ENCODE data around the gene TCERG1L.

The TCERG1L gene

DNA sequence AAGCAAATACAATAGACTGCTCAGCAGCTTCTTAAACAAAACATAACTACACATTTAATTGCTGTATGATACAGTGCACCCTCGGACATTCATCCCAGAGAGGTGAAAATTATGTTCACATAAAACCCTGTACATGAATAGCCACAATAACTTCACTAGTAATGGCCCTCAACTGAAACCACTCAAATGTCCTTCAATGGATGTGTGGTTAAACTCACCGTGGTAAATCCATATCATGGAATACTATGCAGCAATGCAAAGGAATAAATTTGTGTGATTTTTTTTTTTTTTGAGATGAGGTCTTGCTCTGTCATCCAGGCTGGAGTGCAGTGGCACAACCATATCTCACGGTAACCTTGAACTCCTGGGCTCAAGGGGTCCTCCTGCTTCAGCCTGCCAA is 252.7 kb downstream of the TCERG1L start:
- Histone ChIP-seq H3K4me1 (ENCODE audit: low read depth, poor library complexity, severe bottlenecking) (no peaks in the 10 kb centered on the region), H3K4me2 (no peak overlapping the region), H2AFZ (ENCODE audit: low read depth) (no peak overlapping the region), H3K4me3 (IDR thresholded peaks at IDR 0.05; ENCODE audit: insufficient read depth, low read depth, low read length) (no peak overlapping the region), H3K27me3 (ENCODE audit: insufficient read depth, low read depth) (no peaks in the 10 kb centered on the region), H3K36me3 (ENCODE audit: insufficient read depth) (no peaks in the 10 kb centered on the region), H3K27ac (no peak overlapping the region), H3K9ac (no peak overlapping the region), H3K79me2 (ENCODE audit: insufficient read depth, low read depth) (no peaks in the 10 kb centered on the region), H4K20me1 (ENCODE audit: insufficient read depth) (no peaks in the 10 kb centered on the region)
- TF ChIP-seq, protein P1, sequence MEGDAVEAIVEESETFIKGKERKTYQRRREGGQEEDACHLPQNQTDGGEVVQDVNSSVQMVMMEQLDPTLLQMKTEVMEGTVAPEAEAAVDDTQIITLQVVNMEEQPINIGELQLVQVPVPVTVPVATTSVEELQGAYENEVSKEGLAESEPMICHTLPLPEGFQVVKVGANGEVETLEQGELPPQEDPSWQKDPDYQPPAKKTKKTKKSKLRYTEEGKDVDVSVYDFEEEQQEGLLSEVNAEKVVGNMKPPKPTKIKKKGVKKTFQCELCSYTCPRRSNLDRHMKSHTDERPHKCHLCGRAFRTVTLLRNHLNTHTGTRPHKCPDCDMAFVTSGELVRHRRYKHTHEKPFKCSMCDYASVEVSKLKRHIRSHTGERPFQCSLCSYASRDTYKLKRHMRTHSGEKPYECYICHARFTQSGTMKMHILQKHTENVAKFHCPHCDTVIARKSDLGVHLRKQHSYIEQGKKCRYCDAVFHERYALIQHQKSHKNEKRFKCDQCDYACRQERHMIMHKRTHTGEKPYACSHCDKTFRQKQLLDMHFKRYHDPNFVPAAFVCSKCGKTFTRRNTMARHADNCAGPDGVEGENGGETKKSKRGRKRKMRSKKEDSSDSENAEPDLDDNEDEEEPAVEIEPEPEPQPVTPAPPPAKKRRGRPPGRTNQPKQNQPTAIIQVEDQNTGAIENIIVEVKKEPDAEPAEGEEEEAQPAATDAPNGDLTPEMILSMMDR (conservative IDR thresholded peaks at IDR 0.05; ENCODE audit: low read depth, low read length) = no peak

DNA sequence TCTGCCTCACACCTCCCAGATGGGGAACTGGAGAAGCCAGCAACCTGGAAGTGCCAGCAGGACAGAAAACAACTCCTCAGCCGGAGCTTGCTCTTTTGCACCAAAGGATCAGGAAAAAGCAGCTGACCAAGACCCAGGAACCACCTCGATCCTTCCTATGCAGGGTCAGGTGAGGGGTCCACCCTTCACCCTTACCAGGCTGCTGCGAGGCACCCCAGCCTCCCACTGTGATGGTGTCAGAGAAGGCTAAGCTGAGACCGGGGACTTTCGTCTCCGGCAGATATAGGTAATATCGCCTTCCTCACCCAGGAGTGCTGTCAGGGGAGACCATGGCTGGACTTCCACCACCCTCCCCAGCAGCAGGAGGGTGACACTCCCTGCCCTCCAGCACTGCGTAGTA is 254.7 kb downstream of the TCERG1L start:
- no peak overlapping the region for H3K4me3 ChIP-seq (IDR thresholded peaks at IDR 0.05; ENCODE audit: insufficient read depth, low read depth, low read length)
- H3K4me1 ChIP-seq (ENCODE audit: low read depth, poor library complexity, severe bottlenecking) = no peaks in the 10 kb centered on the region
- no peak overlapping the region for H3K4me2 ChIP-seq
- H3K9ac ChIP-seq = no peak overlapping the region
- no peak overlapping the region for H3K27ac ChIP-seq
- TF ChIP-seq, protein P1 (conservative IDR thresholded peaks at IDR 0.05; ENCODE audit: low read depth, low read length) = no peak
- no peaks in the 10 kb centered on the region for H3K36me3 ChIP-seq (ENCODE audit: insufficient read depth)
- no peak overlapping the region for H2AFZ ChIP-seq (ENCODE audit: low read depth)
- no peaks in the 10 kb centered on the region for H3K79me2 ChIP-seq (ENCODE audit: insufficient read depth, low read depth)
- no peaks in the 10 kb centered on the region for H3K27me3 ChIP-seq (ENCODE audit: insufficient read depth, low read depth)
- no peaks in the 10 kb centered on the region for H4K20me1 ChIP-seq (ENCODE audit: insufficient read depth)

DNA sequence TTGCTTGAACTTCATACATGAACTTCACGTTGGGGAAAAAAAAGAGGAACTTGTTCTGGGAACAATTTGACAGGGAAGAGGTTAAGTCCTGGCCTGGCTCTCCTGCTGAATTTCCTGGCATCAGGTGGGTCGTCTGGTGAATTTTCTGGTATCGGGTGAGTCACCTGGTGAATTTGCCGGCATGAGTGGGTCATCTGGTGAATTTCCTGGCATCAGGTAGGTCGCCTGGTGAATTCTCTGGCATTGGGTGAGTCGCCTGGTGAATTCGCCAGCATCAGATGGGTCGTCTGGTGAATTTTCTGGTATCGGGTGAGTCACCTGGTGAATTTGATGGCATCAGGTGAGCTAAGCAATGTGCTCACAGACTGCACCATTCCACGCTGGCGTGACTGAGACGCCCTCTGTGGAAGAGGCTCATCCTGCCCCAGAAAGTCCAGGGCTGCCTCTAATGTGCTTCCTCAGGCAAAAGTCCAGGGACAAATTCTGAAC is 255.4 kb downstream of the TCERG1L start:
- TF ChIP-seq, protein P1 (conservative IDR thresholded peaks at IDR 0.05; ENCODE audit: low read depth, low read length) = no peak
- Histone ChIP-seq H3K27me3 (ENCODE audit: insufficient read depth, low read depth) (no peaks in the 10 kb centered on the region), H3K27ac (no peak overlapping the region), H3K79me2 (ENCODE audit: insufficient read depth, low read depth) (no peaks in the 10 kb centered on the region), H3K4me1 (ENCODE audit: low read depth, poor library complexity, severe bottlenecking) (no peaks in the 10 kb centered on the region), H4K20me1 (ENCODE audit: insufficient read depth) (no peaks in the 10 kb centered on the region), H2AFZ (ENCODE audit: low read depth) (no peak overlapping the region), H3K36me3 (ENCODE audit: insufficient read depth) (no peaks in the 10 kb centered on the region), H3K4me3 (IDR thresholded peaks at IDR 0.05; ENCODE audit: insufficient read depth, low read depth, low read length) (no peak overlapping the region), H3K4me2 (no peak overlapping the region), H3K9ac (no peak overlapping the region)

DNA sequence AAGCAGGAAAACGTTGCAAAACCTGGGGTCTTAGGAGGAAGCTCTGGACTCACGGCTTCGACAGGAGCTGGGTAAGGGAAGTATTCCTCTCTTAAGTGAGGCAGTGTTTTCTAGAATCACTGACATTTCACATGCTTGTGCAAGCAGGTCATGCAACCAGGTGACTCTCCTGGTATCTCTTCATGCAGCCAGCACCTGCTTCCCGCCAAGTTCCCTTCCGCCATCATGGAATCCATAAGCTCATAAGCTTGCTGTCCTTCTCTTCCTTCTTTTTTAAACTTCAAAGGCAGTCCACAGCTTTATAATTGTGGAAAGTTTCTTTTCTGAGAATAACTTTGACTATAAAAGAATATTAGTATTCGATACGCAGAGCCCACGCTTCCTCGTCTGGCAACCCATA is 256.1 kb downstream of the TCERG1L start:
- H3K36me3 ChIP-seq (ENCODE audit: insufficient read depth) = no peaks in the 10 kb centered on the region
- H2AFZ ChIP-seq (ENCODE audit: low read depth) = no peak overlapping the region
- H3K27me3 ChIP-seq (ENCODE audit: insufficient read depth, low read depth) = no peaks in the 10 kb centered on the region
- no peak overlapping the region for H3K27ac ChIP-seq
- TF ChIP-seq, protein P1 (conservative IDR thresholded peaks at IDR 0.05; ENCODE audit: low read depth, low read length) = no peak
- H3K4me2 ChIP-seq = no peak overlapping the region
- no peak overlapping the region for H3K4me3 ChIP-seq (IDR thresholded peaks at IDR 0.05; ENCODE audit: insufficient read depth, low read depth, low read length)
- no peaks in the 10 kb centered on the region for H4K20me1 ChIP-seq (ENCODE audit: insufficient read depth)
- no peaks in the 10 kb centered on the region for H3K4me1 ChIP-seq (ENCODE audit: low read depth, poor library complexity, severe bottlenecking)
- no peak overlapping the region for H3K9ac ChIP-seq
- H3K79me2 ChIP-seq (ENCODE audit: insufficient read depth, low read depth) = no peaks in the 10 kb centered on the region

Data from KMS-11 (cell line).